Measurements from ENCODE around the gene NDRG4. TPM values are rescaled to one million over a fixed set of nuclear protein-coding genes. Genes with fewer than 3 reads are reported as not detected.

Gene NDRG4, protein sequence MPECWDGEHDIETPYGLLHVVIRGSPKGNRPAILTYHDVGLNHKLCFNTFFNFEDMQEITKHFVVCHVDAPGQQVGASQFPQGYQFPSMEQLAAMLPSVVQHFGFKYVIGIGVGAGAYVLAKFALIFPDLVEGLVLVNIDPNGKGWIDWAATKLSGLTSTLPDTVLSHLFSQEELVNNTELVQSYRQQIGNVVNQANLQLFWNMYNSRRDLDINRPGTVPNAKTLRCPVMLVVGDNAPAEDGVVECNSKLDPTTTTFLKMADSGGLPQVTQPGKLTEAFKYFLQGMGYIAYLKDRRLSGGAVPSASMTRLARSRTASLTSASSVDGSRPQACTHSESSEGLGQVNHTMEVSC
- 12.1 TPM for polyA plus RNA-seq (2013, experiment 1 of 2; ENCODE audit: insufficient read length)
- 13.7 TPM for polyA plus RNA-seq (2013, experiment 2 of 2; ENCODE audit: insufficient read length)

DNA sequence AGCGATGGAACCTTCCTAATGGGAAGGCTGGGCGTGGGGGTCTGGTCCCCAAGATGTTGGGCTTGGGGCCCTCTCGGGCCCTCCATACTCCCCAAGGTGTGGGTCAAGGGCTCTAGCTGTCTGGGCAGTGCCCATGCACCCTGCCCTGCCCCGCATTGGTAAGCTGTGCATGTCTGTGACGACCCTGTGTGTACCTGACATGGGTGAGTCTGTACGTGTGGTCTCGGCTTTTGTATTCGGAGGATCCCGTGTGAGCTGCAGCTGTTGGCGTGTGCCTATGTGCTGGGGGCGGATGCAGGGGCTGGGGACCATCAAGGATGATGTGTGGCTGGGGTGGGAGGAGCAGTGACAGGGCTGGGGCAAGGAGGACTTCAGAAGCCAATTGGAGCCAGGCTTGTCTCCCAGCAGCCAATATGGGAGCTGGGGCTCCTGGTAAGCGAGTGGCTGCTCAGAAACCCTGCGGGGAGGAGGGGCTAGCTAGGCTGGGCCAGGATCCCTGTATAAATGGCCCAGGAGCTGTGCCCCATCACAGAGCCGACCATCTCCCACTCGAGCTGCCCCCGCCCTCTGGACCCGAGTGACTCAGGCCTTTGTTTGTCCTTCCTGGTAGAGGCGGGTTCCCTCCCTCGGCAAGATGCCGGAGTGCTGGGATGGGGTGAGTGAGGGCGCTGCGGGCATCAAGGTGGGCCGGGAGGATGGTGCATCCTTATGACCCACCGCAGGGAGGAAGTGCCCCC, at the start of gene NDRG4:
NDRG4 (plus strand) TSS at position 529 of the 737 bp plus-strand sequence; CDS start at position 635, 106 bp downstream.
- DNase-seq: peak; percentile 88

DNA sequence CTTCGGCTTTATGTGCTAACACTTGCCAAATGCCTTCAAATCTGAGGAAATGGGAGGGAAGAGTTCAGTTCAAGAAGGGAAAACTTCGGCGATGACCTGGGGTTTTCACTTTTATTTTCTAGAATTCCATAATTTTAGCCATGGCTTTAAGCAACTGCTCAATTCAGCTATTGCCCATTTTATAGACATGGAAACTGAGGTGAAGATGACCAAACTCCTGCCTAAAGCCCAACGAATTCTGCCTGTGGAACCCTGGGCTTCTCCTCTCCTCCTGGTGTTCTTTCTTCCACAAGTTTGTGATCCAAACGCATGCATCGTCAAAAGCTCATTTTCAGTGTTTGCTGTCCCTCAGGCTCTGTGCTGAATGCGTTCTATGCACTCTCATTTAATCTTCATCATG, 49.4 kb upstream of the NDRG4 start:
- no peak for DNase-seq

DNA sequence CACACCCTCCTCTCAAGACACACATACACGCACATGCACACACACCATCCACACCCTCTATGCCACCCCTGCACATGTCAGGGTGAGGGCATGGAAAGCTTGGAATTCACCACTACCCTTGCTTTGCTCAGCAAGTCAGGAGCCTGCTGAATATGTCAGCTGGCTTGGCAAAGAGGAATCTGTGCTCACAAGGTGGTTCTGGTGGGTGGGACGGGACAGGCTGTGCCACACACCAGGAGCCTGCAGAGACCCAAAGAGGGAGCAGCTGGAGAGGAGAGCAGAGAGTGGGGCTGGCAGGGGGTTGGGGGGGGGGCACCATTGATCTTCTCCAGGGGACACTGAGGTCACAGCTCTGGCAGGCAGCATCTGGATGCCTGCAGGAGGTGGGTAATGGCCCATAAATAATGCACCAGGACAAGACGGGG, 48.7 kb upstream of the NDRG4 start:
- DNase-seq: no peak

DNA sequence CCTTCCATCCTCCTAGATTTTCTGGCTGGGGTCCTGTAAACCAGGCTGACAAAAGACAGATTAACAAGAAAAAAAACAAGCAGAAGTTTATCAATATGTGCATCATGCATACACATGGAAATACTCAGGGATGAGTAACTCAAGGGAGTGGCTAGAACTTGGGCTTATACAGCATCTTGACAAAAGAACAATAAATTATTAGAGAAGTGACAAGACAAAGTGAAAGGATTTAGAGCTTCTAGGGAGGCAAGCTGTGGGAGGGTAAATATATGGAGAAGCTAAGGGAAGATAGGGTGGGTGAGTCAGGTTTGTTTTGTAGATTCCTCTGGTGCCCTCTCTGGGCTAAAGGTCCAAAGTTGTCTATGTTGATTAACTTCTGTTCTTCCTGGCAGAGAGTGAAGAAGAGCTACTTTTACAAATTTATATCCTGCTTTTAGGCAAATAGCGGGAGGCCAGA, 48.0 kb upstream of the NDRG4 start:
- peak; percentile 27 for DNase-seq

DNA sequence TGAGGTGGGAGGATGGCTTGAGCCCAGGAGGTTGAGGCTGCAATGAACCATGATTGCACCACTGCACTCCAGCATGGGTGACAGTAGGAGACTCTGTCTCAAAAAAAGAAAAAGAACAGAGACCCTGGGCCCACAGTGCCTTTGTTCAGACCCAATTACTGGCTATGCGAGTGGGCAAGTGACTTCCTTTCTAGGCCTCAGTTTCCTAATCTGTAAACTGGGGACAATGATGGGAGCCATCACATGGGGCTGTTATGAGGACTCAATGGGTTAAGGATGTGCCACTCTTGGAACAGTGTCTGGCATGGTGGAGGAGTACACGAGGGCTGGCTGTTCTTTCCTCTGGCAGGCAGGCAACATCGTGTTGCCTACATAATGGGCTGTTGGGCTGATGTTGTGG, 47.3 kb upstream of the NDRG4 start:
- no peak for DNase-seq

DNA sequence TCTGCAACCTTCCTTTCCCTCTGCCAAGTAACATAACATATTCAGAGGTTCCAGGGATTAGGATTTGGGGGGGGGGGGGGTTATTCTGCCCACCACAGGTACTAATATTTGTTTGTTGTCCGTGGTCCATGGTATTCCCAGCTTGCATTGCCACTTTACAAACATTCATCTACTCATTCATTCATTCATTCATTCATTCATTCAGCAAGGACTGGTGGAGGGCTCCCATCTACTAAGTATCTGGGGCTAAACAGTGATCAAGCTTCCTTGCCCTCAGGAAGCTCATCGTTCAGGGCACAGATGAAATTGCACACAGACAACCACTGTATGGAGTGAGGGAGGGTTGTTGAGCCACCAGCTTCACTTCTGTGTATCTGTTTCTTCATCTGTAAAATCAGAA, 45.8 kb upstream of the NDRG4 start:
- no peak for DNase-seq

DNA sequence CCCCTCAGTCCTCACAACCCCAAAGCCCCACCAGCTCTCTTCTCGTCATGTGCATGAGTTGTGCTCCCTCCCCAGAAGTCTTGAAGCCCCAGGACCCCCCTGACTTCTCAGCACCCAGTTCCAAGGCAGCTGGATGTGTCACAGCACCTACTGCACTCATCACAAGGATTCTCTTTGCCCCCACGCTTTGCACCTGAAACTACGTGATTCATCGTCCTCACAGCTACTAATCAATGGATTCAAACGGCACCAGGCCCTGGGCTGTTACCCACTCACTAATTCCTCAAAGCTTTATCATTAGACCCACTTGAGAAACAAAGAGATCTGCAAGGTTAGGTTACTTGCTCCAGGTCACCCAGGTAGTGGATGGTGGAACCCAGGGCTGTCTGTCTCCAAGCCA, 45.1 kb upstream of the NDRG4 start:
- DNase-seq: no peak

DNA sequence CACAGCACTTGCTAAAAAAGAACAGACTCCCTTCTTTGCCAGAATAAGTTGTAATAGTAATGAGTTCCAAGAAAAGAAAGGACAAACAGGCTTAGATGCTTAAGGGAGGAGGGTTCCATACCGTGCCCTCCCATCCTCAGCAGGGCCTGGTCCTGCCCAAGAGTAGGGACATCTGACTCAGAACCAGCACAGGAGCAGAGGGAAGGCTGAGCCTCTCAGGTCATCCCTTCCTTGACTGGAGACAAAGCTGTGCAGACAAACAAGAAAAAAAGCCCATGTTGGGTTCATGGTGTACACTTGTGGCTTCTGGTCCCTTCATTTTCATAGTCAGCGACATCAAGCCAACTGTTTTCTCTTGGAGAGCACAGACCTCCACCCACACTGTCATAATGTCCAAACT, 44.2 kb upstream of the NDRG4 start:
- DNase-seq: no peak

DNA sequence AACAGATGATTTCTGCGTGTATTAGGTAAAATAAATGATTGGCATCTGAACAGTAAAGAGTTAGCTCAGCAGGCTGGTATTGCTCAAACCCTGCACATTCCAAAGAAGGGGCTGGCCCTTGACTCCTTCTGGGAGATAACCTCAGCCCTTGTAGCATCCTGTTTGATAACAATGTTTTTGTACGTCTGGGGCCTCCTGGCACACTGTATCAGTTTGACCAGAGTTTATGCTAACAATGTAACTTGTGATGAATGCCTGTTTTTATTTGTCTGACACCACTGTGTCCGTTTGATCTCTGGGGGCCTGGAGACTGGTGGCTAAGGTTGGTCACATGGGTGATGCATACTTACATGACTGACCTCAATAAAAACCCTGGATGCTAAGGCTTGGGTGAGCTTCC, 43.8 kb upstream of the NDRG4 start:
- DNase-seq: no peak

DNA sequence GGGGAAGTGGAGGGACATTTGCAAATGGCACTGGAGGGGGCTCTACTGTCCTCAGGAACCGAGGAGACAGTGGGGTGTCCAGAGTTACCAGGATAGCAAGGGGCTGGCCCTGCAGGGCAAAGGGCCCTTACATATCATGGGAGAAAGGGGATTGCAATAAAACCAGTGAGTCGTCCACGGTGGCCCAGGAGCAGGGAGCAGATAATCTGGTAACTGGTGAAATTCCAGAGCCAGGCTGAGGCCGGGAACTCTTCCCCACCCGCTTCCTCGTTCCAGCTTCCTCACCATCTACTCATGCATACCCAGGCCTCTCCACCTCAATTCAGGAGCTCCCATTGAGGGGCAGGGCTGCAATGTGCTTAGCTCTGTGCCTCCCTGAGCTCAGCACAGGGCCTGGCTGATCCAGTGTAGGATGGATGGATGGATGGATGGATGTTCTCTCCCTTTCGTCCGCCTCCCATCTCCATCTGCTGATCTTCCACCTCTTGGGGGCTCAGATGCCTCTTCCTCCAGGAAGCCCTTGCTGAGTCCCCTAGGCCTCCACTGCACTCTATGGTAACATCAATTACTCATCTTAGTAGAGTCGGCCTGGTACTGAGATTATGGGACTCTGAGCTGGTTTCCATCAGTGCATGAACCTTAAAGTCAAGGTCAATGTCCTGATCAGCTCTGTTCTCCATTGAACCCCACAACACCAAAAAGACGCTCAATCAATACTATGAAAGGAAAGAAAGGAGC, 41.2 kb upstream of the NDRG4 start:
- DNase-seq: no peak

DNA sequence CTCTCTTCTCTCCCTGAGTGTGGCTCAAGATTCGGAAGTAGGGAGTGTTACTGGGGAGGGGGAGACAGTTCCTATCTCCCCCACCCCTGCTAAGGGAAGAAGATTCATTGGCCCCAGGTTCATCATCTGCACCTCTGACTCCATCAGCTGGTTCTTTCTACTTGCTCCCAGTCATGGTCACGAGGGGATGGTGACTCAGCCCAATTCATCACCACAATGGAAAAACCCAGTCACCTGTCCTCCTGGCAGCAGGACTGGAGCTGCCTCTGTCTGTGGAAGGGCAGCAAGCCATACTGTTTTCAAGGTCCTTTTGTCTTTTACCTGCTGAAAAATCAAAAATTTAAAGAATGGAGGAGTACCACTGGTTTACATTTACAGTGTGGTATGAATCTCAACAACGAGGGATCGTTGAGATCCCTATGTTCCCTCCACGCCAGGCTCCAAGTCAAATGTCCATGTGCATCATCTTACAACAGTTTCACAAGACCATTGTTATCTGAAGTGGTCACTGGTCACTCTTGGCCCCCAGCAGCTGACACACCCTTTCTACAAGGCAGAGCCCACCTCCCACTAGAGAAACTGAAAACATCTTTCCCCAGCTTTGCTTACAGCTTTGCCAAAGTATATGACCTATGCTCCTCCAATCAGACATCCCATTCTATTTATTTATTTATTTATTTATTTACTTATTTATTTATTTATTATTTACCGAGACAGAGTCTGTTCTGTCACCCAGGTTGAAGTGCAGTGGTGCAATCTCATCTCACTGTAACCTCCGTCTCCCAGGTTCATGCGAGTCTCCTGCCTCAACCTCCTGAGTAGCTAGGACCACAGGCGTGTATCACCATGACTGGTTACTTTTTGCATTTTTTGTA, 40.4 kb upstream of the NDRG4 start:
- DNase-seq: peak; percentile 6

DNA sequence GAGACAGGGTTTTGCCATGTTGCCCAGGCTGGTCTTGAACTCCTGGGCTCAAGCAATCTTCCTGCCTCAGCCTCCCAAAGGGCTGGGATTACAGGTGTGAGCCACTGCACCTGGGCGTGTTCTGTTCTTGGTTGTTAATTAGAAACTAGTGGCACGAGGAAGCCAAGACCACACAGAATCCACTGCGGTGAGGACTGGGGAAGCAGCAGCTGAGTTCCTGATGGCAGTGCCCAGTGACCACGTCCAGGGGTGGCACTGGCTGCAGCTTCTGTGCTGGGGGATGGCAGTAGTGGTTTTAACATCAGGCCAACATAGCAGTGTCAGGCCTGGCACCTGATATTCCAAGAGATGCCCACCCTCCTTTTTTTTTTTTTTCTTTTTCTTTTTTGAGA, 39.7 kb upstream of the NDRG4 start:
- no peak for DNase-seq

DNA sequence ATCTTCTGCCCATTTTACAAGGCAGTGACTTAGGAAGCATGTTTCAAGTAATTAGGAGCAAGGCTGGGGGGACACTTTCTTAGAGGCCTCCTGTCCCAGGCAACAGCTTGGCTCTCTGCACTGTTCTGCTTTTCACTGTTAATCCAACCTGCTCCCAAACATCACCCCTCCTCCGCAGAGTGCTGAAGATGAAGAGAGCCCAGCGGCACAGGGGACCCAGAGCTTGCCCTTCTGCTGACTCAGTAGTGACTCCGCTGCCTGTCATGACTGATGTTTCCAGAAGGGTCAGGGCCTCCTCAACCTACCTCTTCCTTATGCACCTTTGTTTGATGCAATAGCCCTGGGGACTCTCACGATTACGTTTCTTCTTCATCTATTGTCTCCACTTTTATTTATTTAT, 38.9 kb upstream of the NDRG4 start:
- no peak for DNase-seq

DNA sequence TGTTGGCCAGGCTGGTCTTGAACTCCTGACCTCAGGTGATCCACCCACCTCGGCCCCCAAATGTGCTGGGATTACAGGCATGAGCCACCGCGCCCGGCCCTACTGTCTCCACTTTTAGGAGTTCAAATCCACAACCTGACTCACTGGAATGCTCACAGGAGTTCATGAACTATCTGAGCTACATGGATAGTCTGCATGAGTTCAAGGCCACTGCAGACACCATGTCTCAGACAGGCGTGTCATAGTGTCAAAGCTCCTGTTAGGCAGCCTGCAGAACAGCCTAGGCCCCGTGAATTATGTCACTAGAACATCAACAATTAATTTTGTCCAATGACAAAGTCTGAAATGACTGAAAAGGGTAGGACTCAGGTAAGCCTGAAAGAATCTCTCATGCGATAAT, 38.3 kb upstream of the NDRG4 start:
- no peak for DNase-seq

DNA sequence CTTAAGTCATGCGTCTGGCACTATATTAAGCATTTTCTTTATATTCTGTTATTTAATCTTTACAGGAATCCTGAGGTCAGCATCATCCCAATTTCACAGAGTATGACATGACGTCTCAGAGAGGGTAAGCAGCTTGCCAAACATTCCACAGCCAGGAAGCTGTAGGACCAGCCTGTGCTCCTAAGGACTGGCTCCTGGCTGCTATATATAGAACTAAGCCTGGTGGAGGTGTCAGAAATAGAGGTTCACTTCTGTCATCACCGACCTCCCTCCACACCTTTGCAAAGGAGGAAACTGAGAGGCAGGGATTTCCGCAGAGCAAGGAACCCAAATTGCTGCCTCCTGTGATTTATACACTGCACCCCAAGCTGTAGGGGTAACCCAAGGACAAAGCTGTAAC, 37.9 kb upstream of the NDRG4 start:
- DNase-seq: no peak

DNA sequence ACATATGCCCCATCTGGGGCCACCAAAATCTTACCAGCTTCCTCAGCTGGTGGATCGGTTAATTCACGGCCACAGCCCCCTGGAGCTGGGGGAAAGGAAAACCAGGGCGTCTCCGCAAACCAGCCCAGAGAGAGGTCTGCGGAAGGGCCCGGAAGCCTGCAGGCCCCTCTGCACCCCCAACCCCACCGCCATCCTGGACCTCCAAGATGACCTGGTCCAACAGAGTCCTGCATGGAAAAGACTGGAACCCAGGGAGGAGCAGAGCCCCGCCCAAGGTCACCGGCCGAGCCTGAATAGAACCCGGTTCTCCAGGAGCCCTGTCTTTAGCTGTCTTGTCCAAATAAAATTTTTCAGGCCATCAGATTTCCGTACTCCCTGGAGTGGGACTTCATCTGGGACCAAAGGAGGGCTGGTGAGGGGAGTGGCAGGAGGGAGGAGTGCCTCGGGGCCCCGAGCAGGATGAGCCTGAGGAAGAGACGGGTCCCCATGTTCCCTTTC, 37.4 kb upstream of the NDRG4 start:
- no peak for DNase-seq

DNA sequence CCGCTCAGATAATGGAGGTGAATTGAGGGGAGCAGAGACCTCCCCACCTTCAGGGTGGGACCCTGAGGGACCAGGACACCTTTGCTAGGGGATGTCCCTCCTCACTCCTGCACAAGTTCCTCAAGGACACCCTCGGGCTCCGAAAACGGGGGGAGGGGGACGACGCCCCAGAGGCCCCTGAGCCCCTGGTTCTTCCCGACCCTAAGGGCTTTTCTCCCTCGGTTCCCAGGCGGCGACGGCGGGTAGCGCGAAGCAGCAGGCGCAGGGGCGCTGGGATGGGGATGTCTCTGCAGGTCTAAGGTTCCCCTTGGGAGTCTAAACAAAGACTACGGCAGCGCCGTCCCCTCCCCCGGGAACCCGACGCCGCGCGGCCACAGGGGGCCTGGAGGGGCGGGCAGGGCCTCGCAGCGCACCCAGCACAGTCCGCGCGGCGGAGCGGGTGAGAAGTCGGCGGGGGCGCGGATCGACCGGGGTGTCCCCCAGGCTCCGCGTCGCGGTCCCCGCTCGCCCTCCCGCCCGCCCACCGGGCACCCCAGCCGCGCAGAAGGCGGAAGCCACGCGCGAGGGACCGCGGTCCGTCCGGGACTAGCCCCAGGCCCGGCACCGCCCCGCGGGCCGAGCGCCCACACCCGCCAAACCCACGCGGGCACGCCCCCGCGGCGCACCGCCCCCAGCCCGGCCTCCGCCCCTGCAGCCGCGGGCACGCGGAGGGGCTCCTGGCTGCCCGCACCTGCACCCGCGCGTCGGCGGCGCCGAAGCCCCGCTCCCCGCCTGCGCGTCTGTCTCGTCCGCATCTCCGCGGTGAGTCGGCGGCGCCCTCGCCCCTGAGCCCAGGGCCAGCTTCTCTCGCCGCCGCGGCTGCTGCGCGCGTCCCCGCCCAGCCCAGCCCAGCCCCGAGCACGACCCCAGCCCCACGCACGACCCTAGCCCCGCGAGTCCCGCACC, 36.7 kb upstream of the NDRG4 start:
- DNase-seq: no peak

DNA sequence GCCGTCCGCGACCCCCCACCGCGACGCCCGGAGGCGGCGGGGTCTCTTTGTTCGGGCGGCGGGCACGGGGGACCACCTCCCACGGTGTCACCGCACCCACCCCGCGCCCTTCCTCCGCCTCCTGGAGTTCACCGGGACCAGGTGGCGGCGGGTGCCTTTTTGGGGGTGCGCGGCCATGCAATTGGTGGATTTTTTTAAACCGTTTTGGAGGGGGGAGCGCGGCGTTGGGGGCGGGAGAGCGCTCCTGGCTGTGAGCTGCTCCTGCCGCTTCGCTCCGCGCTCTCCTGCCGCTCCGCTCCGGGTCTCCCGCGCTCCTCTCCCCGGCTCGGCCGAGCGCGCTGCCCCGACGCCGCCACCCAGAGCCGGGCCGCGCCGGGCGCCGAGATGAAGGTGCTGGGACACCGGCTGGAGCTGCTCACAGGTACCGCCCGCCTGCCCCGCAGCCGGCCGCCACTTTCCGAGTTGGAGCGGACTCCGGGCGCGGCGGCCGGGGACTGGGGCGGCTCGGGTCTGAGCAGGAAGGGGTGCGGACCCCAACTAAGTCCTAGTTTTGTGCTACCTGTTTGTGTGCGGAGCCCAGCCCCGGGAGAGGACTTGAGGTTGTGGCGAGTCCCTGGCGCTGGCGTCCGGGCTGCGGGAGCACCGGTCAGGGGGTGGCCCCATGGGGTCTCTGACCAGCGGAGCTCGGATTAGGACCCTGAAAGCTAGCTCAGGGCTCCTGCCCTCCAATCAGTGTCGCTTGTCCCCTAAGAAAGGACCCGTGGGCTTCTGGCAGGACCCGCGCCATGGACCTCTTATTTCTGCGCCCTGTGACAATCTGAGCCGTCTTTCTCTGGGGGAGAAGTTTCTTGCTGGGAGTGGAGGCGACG, 35.7 kb upstream of the NDRG4 start:
- DNase-seq: no peak

DNA sequence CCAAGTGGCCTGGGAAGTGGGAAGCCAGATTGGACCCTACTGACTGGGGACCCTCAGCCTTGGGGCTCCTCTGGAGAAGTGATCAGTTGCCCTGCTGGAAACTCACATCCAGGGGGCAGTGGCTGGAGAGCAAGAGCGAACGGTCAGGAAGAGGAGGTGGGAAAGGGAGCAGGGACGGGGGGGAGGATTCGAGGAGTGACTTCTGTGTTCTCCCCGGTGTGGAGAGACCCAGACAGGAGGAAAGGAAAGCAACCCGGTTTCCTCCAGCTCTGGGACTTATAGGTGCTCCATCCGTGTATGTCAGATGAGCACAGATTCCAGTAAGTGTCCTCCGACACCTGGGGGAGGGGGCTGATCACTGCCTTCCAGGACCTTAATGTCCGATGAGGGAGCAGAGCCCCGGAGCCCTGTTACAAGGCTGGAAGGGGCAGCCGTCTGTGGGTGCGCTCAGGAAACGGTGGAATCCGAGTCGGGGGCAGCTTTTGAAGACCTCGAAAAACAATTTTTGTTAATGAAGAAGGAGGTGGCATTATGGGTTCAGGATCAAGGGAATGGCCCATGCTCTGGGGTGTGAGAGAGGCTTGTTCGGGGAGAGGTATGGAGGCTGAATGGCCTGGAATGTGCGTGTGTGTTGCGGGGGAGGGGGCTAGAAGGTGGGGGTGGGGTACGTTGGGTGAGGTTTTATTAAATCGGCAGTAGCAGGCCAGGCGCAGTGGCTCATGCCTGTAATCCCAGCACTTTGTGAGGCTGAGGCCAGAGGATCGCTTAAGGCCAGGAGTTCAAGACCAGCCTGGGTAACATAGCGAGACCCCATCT, 34.8 kb upstream of the NDRG4 start:
- DNase-seq: no peak

All from fibroblast of skin of abdomen (primary cell).